Tibial nerve (tissue), 4 donors: Measurements from ENCODE around the gene KDM4C. TPM values are rescaled to one million over a fixed set of nuclear protein-coding genes. Genes with fewer than 3 reads are reported as not detected.

Experiments
- DNase-seq, 2 donors: peaks; one replicate each; pipeline ENCODE4 v3.0.0-alpha.2; 2019; ENCODE audit warnings: low spot score in 2 of 2
- H3K27ac ChIP-seq, 4 donors: fragments of 200-600 bp; sonication (generic) in 3 of 4; one replicate each; pipeline ENCODE4 v1.5.1; 2017 to 2019; ENCODE audit warnings: mild to moderate bottlenecking in 1 of 4
- H3K27me3 ChIP-seq, 2 donors: fragments of 200-600 bp; sonication (generic) in 1 of 2; one replicate each; pipeline versions ENCODE4 v1.5.1 to v1.6.0; 2017 to 2019
- H3K36me3 ChIP-seq, 3 donors: fragments of 200-600 bp; sonication (generic); one replicate each; pipeline ENCODE4 v1.5.1; 2018 to 2019
- H3K4me1 ChIP-seq, 4 donors: fragments of 200-600 bp; sonication (generic) in 3 of 4; one replicate each; pipeline ENCODE4 v1.5.1; 2017 to 2019
- H3K4me3 ChIP-seq, 4 donors: fragments of 200-600 bp; sonication (generic) in 3 of 4; one replicate each; pipeline ENCODE4 v1.5.1; 2017 to 2019; ENCODE audit warnings: mild to moderate bottlenecking in 1 of 4, moderate library complexity in 1 of 4
- H3K9me3 ChIP-seq, 4 donors: fragments of 200-600 bp; sonication (generic) in 3 of 4; one replicate each; pipeline ENCODE4 v1.5.1; 2017 to 2019
- CTCF ChIP-seq, 5 experiments: fragments of 200-600 bp in 3 of 5; fragments of 450-650 bp in 2 of 5; sonication (generic) in 3 of 5; IDR thresholded peaks; one replicate each; pipeline ENCODE4 v1.5.1; 2016 to 2019; ENCODE audit warnings: antibody characterized with exemption in 5 of 5, mild to moderate bottlenecking in 3 of 5, moderate library complexity in 2 of 5
- EP300 ChIP-seq, 2 donors: sonication (generic); formaldehyde crosslinking; IDR thresholded peaks; one replicate each; pipeline ENCODE4 v1.6.1; 2017; ENCODE audit warnings: antibody characterized with exemption in 2 of 2, mild to moderate bottlenecking in 1 of 2
- POLR2A ChIP-seq, 2 donors: fragments of 450-650 bp; IDR thresholded peaks; one replicate each; pipeline ENCODE4 v1.6.1; 2017; ENCODE audit warnings: antibody characterized with exemption in 2 of 2, mild to moderate bottlenecking in 2 of 2, moderate library complexity in 2 of 2
- WGBS, 2 donors: methylation state at CpG; one replicate each; pipeline ENCODE4 v1.1.5; 2018; 5-methylcytosine and 5-hydroxymethylcytosine counted together
- total RNA-seq, 4 donors: library from RNA; depleted of rRNA; stranded (reverse); fragments of >200 nt; gene quantifications; one replicate each; pipeline ENCODE4 v1.1.0, GENCODE V29; 2016

The KDM4C gene
- total RNA-seq, 4 donors from 2014 or later, result 27.8 to 47.7 (median 38.1) TPM

- 93 to 98% methylated on average over 1 of the region's 1 CpG for WGBS, 2 donors
- TF ChIP-seq EP300 (IDR thresholded peaks at IDR 0.05) (no peak), POLR2A (IDR thresholded peaks at IDR 0.05) (no peak), CTCF (IDR thresholded peaks at IDR 0.05) (no peak)
- no peak for DNase-seq
These were observed 408.3 kb downstream of the KDM4C start for GRCh38 chr9:7166074-7166473.

DNA sequence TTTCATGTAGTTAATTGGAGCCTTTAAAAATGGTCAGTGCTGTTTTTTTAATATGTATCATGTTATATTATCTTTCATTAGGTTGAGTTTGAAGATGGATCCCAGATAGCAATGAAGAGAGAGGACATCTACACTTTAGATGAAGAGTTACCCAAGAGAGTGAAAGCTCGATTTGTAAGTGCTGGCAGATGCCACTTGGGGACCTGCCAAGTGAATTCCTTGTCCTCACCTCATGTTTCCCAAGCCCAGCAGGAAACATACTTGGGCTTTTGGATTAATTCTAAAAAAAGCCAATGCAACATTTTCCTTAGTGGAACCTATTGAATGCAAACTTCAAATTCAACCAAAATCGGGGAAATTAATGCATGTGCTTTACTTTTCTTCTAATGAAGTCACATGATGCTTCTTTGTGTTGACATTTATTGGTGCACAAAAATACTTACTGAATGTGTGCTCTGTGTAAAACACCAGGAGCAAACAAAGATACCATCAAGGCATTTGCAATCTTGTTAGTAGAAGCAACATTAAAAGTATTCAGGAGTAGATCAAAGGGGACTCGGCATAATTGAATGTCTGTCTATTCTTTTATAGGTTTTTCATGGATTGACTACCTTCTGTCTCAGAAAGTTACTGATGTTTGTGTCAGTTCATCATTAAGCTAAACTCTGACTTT is 412.1 kb downstream of the KDM4C start:
- Histone ChIP-seq H3K27ac (no peak overlapping the region), H3K4me1 (no peaks in the 10 kb centered on the region), H3K27me3 (no peaks in the 10 kb centered on the region), H3K4me3 (no peak overlapping the region), H3K9me3 (no peaks in the 10 kb centered on the region), H3K36me3 (peaks cover 0 to 68% (median 0%) of the 10 kb centered on the region in 3 donors)
- TF ChIP-seq POLR2A (IDR thresholded peaks at IDR 0.05), result no peak
- no peak for TF ChIP-seq EP300 (IDR thresholded peaks at IDR 0.05)
- TF ChIP-seq CTCF (IDR thresholded peaks at IDR 0.05), result no peak
- WGBS, 2 donors, result 73% methylated on average over 3 of the region's 3 CpGs
- no peak for DNase-seq

More at GRCh38 chr9:7166074-7166473, 408.3 kb downstream of the KDM4C start:
- Histone ChIP-seq H3K4me1 (no peaks in the 10 kb centered on the region), H3K9me3 (no peaks in the 10 kb centered on the region), H3K27me3 (no peaks in the 10 kb centered on the region), H3K4me3 (no peak overlapping the region), H3K27ac (no peak overlapping the region), H3K36me3 (peaks cover 0 to 46% (median 0%) of the 10 kb centered on the region in 3 donors)

- no peak for DNase-seq
- WGBS, 2 donors, result 85 to 94% methylated on average over 10 of the region's 10 CpGs
These were observed 413.8 kb downstream of the KDM4C start for GRCh38 chr9:7171396-7172153.

DNA sequence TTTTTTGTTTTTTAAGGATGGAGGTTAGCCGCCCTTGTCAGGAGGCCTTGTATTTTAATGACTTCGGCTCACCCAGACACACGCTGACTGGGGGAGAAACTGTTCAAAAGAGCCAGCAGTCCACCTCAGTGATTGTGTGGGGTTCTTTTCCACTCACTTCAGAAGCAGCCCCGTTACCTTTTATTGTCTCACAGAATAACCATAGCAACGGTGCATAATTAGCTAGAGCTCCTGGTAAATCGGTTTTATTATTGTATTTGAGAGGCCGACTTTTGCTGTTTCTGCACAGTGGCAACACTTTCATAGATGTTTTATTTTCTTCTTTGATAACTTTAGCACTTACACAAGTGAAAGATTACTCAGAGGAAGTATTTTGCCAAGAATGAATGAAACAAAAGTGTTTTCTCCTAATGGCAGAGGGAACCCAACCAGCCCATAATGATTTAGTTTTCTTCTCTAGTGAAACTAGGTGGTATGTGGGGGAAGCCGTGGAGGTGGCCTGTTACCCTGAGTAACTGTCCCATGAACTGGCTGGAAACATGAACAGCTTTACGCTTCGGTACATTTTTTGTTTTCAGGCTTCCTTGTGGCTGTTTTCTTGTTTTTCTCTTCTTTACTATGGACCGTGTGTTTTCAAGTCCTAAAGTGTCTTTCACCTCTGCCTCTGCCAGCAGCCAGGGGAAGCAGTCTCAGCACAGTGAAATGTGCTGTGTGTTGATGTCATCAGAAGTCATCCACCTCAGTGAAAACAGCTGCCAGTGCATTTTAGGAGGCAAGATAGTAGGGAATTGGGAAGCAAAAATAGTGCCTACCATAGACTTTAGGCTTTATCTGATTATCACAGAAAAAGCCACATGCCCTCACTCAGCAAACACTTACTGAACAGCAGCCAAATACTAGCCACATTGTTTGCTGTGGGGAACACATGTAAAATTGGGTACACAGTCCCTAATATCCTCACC is 414.7 kb downstream of the KDM4C start:
- no peaks in the 10 kb centered on the region for H3K27me3 ChIP-seq
- no peaks in the 10 kb centered on the region for H3K9me3 ChIP-seq
- TF ChIP-seq EP300 (IDR thresholded peaks at IDR 0.05) (no peak), POLR2A (IDR thresholded peaks at IDR 0.05) (no peak), CTCF (IDR thresholded peaks at IDR 0.05) (no peak)
- H3K36me3 ChIP-seq, result peaks cover 0 to 65% (median 0%) of the 10 kb centered on the region in 3 donors
- H3K4me3 ChIP-seq, result no peak overlapping the region
- no peak for DNase-seq
- no peaks in the 10 kb centered on the region for H3K4me1 ChIP-seq
- H3K27ac ChIP-seq, result no peak overlapping the region
- WGBS, 2 donors, result 73 to 80% methylated on average over 11 of the region's 11 CpGs

More at GRCh38 chr9:7171396-7172153, 413.8 kb downstream of the KDM4C start:
- TF ChIP-seq EP300 (IDR thresholded peaks at IDR 0.05) (no peak), POLR2A (IDR thresholded peaks at IDR 0.05) (no peak), CTCF (IDR thresholded peaks at IDR 0.05) (no peak)
- Histone ChIP-seq H3K27me3 (no peaks in the 10 kb centered on the region), H3K9me3 (no peaks in the 10 kb centered on the region), H3K4me3 (no peak overlapping the region), H3K4me1 (no peaks in the 10 kb centered on the region), H3K27ac (no peak overlapping the region), H3K36me3 (peaks cover 0 to 67% (median 0%) of the 10 kb centered on the region in 3 donors)
